K562 (cell line): Measurements from ENCODE around the gene GCGR. TPM values are rescaled to one million over a fixed set of nuclear protein-coding genes. Genes with fewer than 3 reads are reported as not detected.

Experiments used
- ATAC-seq: fragments of 200-7000 bp; cut with Tn5 transposase; 3 replicates; pipeline ENCODE4 v1.9.1; 2020; ENCODE audit warnings: moderate library complexity
- BruUV-seq: library from RNA; stranded (reverse); fragments of 400-500 nt; replicated peaks from 2 replicates; lab custom pipeline; 2021; lab: Mats Ljungman, UMichigan
- CTCF ChIA-PET: fragments of 300-600 bp; formaldehyde crosslinking; extraction: SDS; loops from one replicate; lab custom pipeline; 2021; ENCODE audit warnings: low intra/inter-chr PET ratio; lab: Yijun Ruan, JAX
- POLR2A ChIA-PET: fragments of 300-600, 350-650 bp; sonication (Branson Sonifier 250); formaldehyde crosslinking; extraction: SDS; loops from one replicate; lab custom pipeline; 2021; ENCODE audit warnings: antibody characterized with exemption, inconsistent platforms; lab: Yijun Ruan, JAX
- DNase-seq, 4 experiments: peaks; one replicate each; pipeline versions ENCODE4 v3.0.0 to v3.0.0-alpha.2; 2011 to 2018; ENCODE audit warnings: low spot score in 3 of 4, mixed read lengths in 3 of 4; ENCODE audit errors: extremely low read depth in 1 of 4
- FAIRE-seq: peaks from 2 replicates; lab custom pipeline; 2011; peaks lifted over from hg19 to GRCh38; lab: Jason Lieb, UNC
- H2AFZ ChIP-seq: 2 replicates; pipeline ENCODE4 v1.6.0; 2011; ENCODE audit warnings: low read depth, low read length, control low read depth, inconsistent platforms
- H3K27ac ChIP-seq: fragments of 200-600 bp; 3 replicates; pipeline ENCODE4 v1.8.0; 2011; ENCODE audit warnings: low read depth, mild to moderate bottlenecking, control low read depth, inconsistent platforms, low read length, moderate library complexity, mixed read lengths; ENCODE audit errors: extremely low read depth
- H3K27me3 ChIP-seq, 2 experiments: fragments of 300-600 bp in 1 of 2; 2 replicates in 1 of 2; 3 replicates in 1 of 2; pipeline versions ENCODE4 v1.6.0 to v1.8.0; 2011; ENCODE audit warnings: inconsistent platforms in 2 of 2, low read length in 2 of 2, mild to moderate bottlenecking in 1 of 2, mixed read lengths in 1 of 2, moderate library complexity in 1 of 2; ENCODE audit not compliant: control insufficient read depth in 2 of 2, insufficient read depth in 2 of 2
- H3K36me3 ChIP-seq: fragments of 300-600 bp; 3 replicates; pipeline ENCODE4 v1.8.0; 2011; ENCODE audit warnings: mild to moderate bottlenecking, low read length, inconsistent platforms; ENCODE audit not compliant: control insufficient read depth, insufficient read depth
- H3K4me1 ChIP-seq, 2 experiments: fragments of 200-600 bp in 1 of 2; replicated peaks in 1 of 2; 2 replicates in 1 of 2; 3 replicates in 1 of 2; pipeline versions ENCODE4 v1.5.1 to v1.8.0; 2011; ENCODE audit warnings: inconsistent platforms in 2 of 2, low read length in 2 of 2, mild to moderate bottlenecking in 1 of 2, mixed read lengths in 1 of 2, moderate library complexity in 1 of 2; ENCODE audit not compliant: control insufficient read depth in 2 of 2, insufficient read depth in 2 of 2
- H3K4me2 ChIP-seq: 2 replicates; pipeline ENCODE4 v1.6.1; 2011; ENCODE audit warnings: low read length, control low read depth, inconsistent platforms, mixed read lengths; ENCODE audit not compliant: insufficient read depth
- H3K4me3 ChIP-seq: fragments of 200-600 bp; sonication (generic), shearing (Covaris generic); 2 replicates; pipeline ENCODE4 v1.5.1; 2016; ENCODE audit warnings: control low read depth, inconsistent platforms
- H3K79me2 ChIP-seq: fragments of 200-600 bp; 3 replicates; pipeline ENCODE4 v1.8.0; 2011; ENCODE audit warnings: low read length, inconsistent platforms; ENCODE audit not compliant: control insufficient read depth, insufficient read depth
- H3K9ac ChIP-seq, 2 experiments: 2 replicates each; pipeline versions ENCODE4 v1.6.0 to v1.6.1; 2011; ENCODE audit warnings: low read depth in 2 of 2, low read length in 2 of 2, control low read depth in 1 of 2, inconsistent platforms in 1 of 2, mild to moderate bottlenecking in 1 of 2, mixed read lengths in 1 of 2; ENCODE audit not compliant: insufficient read depth in 1 of 2
- H3K9me1 ChIP-seq: one replicate; pipeline ENCODE4 v1.6.0; 2011; ENCODE audit warnings: inconsistent platforms, mild to moderate bottlenecking, low read length, moderate library complexity; ENCODE audit not compliant: control insufficient read depth, insufficient read depth
- H3K9me3 ChIP-seq: replicated peaks from 2 replicates; pipeline ENCODE4 v1.5.1; 2011; ENCODE audit warnings: low read depth, low read length, inconsistent platforms; ENCODE audit not compliant: control insufficient read depth, insufficient read depth
- H4K20me1 ChIP-seq: replicated peaks from 2 replicates; pipeline ENCODE4 v1.6.1; 2011; ENCODE audit warnings: low read length, inconsistent platforms, mixed read lengths; ENCODE audit not compliant: control insufficient read depth, insufficient read depth
- ARNT ChIP-seq, 2 experiments: fragments of 450-650 bp; IDR thresholded peaks; 2 replicates each; pipeline ENCODE4 v1.6.1; 2016; ENCODE audit warnings: mild to moderate bottlenecking in 1 of 2
- CBFA2T3 ChIP-seq: fragments of 450-650 bp; IDR thresholded peaks from 2 replicates; pipeline ENCODE4 v1.6.1; 2017
- EHMT2 ChIP-seq: fragments of 450-650 bp; IDR thresholded peaks from 2 replicates; pipeline ENCODE4 v1.6.1; 2018; ENCODE audit warnings: antibody characterized with exemption
- FOXK1 ChIP-seq: sonication (generic); formaldehyde crosslinking; IDR thresholded peaks from 2 replicates; pipeline ENCODE4 v1.8.0; 2022; ENCODE audit warnings: missing genetic modification reagents, mild to moderate bottlenecking, borderline replicate concordance
- JUND ChIP-seq, 2 experiments: IDR thresholded peaks; 2 replicates in 1 of 2; 3 replicates in 1 of 2; pipeline ENCODE4 v1.6.1; 2011; ENCODE audit warnings: borderline replicate concordance in 2 of 2, low read depth in 2 of 2, low read length in 2 of 2, improper control_type of control experiment in 1 of 2, missing biosample characterization in 1 of 2, missing genetic modification characterization in 1 of 2, missing genetic modification reagents in 1 of 2
- MEIS2 ChIP-seq: fragments of 450-650 bp; IDR thresholded peaks from 2 replicates; pipeline ENCODE4 v1.6.1; 2014; ENCODE audit warnings: mild to moderate bottlenecking; ENCODE audit not compliant: partially characterized antibody
- PATZ1 ChIP-seq: fragments of 250-450 bp; sonication (Bioruptor Pico); IDR thresholded peaks from 2 replicates; pipeline ENCODE4 v1.5.0; 2020; ENCODE audit warnings: mild to moderate bottlenecking, borderline replicate concordance
- PCBP1 ChIP-seq: fragments of 200-400 bp; formaldehyde crosslinking; IDR thresholded peaks from 2 replicates; pipeline ENCODE4 v1.6.1; 2018; ENCODE audit warnings: mild to moderate bottlenecking, low read depth, low read length; ENCODE audit not compliant: poor library complexity, severe bottlenecking
- POLR2G ChIP-seq: fragments of 200-400 bp; formaldehyde crosslinking; IDR thresholded peaks from 2 replicates; pipeline ENCODE4 v1.6.1; 2017; ENCODE audit warnings: low read depth, mild to moderate bottlenecking, antibody characterized with exemption, low read length, moderate library complexity
- RBBP5 ChIP-seq: fragments of 200-600 bp; sonication (generic); IDR thresholded peaks from 2 replicates; pipeline ENCODE4 v1.6.1; 2012; ENCODE audit warnings: borderline replicate concordance, mild to moderate bottlenecking, low read length, control low read depth, inconsistent platforms; ENCODE audit not compliant: insufficient read depth, poor library complexity, severe bottlenecking
- RBFOX2 ChIP-seq: fragments of 200-400 bp; formaldehyde crosslinking; IDR thresholded peaks from 2 replicates; pipeline ENCODE4 v1.6.1; 2017; ENCODE audit warnings: low read depth, mild to moderate bottlenecking, low read length, moderate library complexity
- SMARCE1 ChIP-seq: fragments of 450-650 bp; IDR thresholded peaks from 2 replicates; pipeline ENCODE4 v1.7.1; 2016; ENCODE audit warnings: mild to moderate bottlenecking
- SPI1 ChIP-seq: IDR thresholded peaks from 2 replicates; pipeline ENCODE4 v1.6.1; 2011; ENCODE audit warnings: low read depth, low read length, control low read depth, borderline replicate concordance
- ZBTB7A ChIP-seq: IDR thresholded peaks from 2 replicates; pipeline ENCODE4 v1.6.1; 2011; ENCODE audit warnings: low read depth, mild to moderate bottlenecking, low read length, moderate library complexity, borderline replicate concordance; ENCODE audit not compliant: control insufficient read depth
- ZNF121 ChIP-seq: sonication (generic); formaldehyde crosslinking; conservative IDR thresholded peaks from 2 replicates; pipeline ENCODE4 v1.8.0; 2022; ENCODE audit warnings: missing genetic modification reagents
- ZNF274 ChIP-seq: IDR thresholded peaks from 2 replicates; pipeline ENCODE4 v1.6.1; 2011; ENCODE audit warnings: low read depth, mild to moderate bottlenecking, low read length, moderate library complexity, borderline replicate concordance
- ZNF79 ChIP-seq: fragments of 250-450 bp; sonication (Bioruptor Pico); IDR thresholded peaks from 2 replicates; pipeline ENCODE4 v1.4.0; 2020; ENCODE audit warnings: low read depth, mild to moderate bottlenecking, moderate library complexity
- WGBS: fragments of 100-300 bp; shearing (Covaris generic); methylation state at CpG from one replicate; pipeline ENCODE4 v1.1.6; 2016; ENCODE audit warnings: low coverage, mixed read lengths; ENCODE audit not compliant: insufficient coverage; ENCODE audit errors: missing lambda C conversion rate; 5-methylcytosine and 5-hydroxymethylcytosine counted together
- in situ Hi-C: fragments of 300-500 bp; cut with MboI; formaldehyde crosslinking; loops from 4 replicates; pipeline ENCODE4 v1.15.0; 2018; ENCODE audit warnings: inconsistent platforms, mixed read lengths
- intact Hi-C: fragments of 100-400 bp; cut with micrococcal nuclease; formaldehyde crosslinking; loops from 2 replicates; pipeline ENCODE4 v1.14.2; 2022
- polyA plus RNA-seq, 8 experiments: library from polyadenylated mRNA; depleted of rRNA in 4 of 8; stranded (reverse) in 5 of 8; unstranded in 3 of 8; fragments of >200 nt; fragmentation: Nextera tagmentation in 2 of 8; fragmentation: Illumina TruSeq in 1 of 8; extraction: Ambion mirVana in 2 of 8; extraction: Trizol in 1 of 8; gene quantifications; 2 replicates each; pipeline versions ENCODE4 v1.2.1 to v1.2.3, GENCODE V29; 2011 to 2014; ENCODE audit warnings: inconsistent platforms in 1 of 8, missing spikeins in 1 of 8
- total RNA-seq, 7 experiments: library from RNA; depleted of rRNA in 6 of 7; stranded (reverse); fragments of >200 nt in 6 of 7; fragmentation: Illumina TruSeq in 2 of 7; extraction: Trizol in 2 of 7; gene quantifications; 2 replicates each; pipeline versions ENCODE4 v1.2.1 to v1.2.3, GENCODE V29; 2011 to 2021; ENCODE audit warnings: low replicate concordance in 1 of 7
- TF ChIP-seq, protein P1 (sequence below): sonication (generic); formaldehyde crosslinking; IDR thresholded peaks from 2 replicates; pipeline ENCODE4 v1.8.1; 2023; ENCODE audit warnings: mild to moderate bottlenecking, missing genetic modification reagents

Gene GCGR
- total and polyA plus RNA-seq, 9 of the 15 experiments (the other 6 are each of a cell fraction or from before 2014, with no cell fraction given) = not detected

- Histone ChIP-seq H3K9me3 (no peaks in the 10 kb centered on the region), H4K20me1 (no peaks in the 10 kb centered on the region), H3K9ac (peak within 1 kb of the TSS; percentile 85 to 96), H3K27ac (peak within 1 kb of the TSS; percentile 98), H3K4me3 (peak within 1 kb of the TSS; percentile 64), H3K9me1 (no peaks in the 10 kb centered on the region), H3K79me2 (peaks cover 28% of the 10 kb centered on the region; the same call in 2 of the 3 replicates), H3K4me1 (peaks cover 30 to 59% of the 10 kb centered on the region in 2 experiments), H2AFZ (peak within 1 kb of the TSS; percentile 68; the same call in 1 of the 2 replicates), H3K4me2 (peak within 1 kb of the TSS; percentile 85), H3K36me3 (no peaks in the 10 kb centered on the region), H3K27me3 (no peaks in the 10 kb centered on the region)
- intact Hi-C loops (no loop called here), in situ Hi-C loops (no loop called here)
- no TSS peak for BruUV-seq
- ChIA-PET CTCF (no interaction called here), POLR2A (interaction anchor here (0.6 to 2.2 kb wide), 5 partner anchors 9 to 816 kb away, joined by 3 to 11 read pairs (median 4); no protein-coding TSS in a partner anchor)
- peak; percentile 55 to 66 (median 61) for DNase-seq
- no peak for FAIRE-seq
- WGBS = 63% methylated on average over 25 of the region's 26 CpGs
- ATAC-seq = no peak
- peak; percentile 48; the same call in 1 of the 2 replicates for TF ChIP-seq POLR2G
- TF ChIP-seq RBFOX2 = peak; percentile 52
- peak; percentile 52 for TF ChIP-seq MEIS2
- TF ChIP-seq FOXK1 = no peak
- no peak for TF ChIP-seq PATZ1 (CRISPR knock-in tag)
- peak; percentile 28 for TF ChIP-seq RBBP5
- no peak for TF ChIP-seq SPI1
- TF ChIP-seq EHMT2 = no peak
- TF ChIP-seq SMARCE1 = 0 out of 2 replicates have a peak, but pooled peaks have one; percentile 22
- no peak for TF ChIP-seq ARNT (IDR thresholded peaks at IDR 0.05)
- TF ChIP-seq CBFA2T3 = peak; percentile 34; the same call in 1 of the 2 replicates
- no peak for TF ChIP-seq ZNF79 (CRISPR knock-in tag)
- peak; percentile 75; the same call in 1 of the 2 replicates for TF ChIP-seq ZBTB7A
- peak; percentile 54; the same call in 1 of the 2 replicates for TF ChIP-seq JUND (IDR thresholded peaks at IDR 0.05; ENCODE audit: borderline replicate concordance, low read depth, low read length)
- no peak; the same call in 2 of the 3 replicates for TF ChIP-seq JUND (tag; IDR thresholded peaks at IDR 0.05; ENCODE audit: borderline replicate concordance, low read depth, low read length)
- TF ChIP-seq PCBP1 = peak; percentile 25
- TF ChIP-seq ZNF274 = no peak
- TF ChIP-seq ZNF121 (CRISPR knock-in tag) = no peak
- TF ChIP-seq, protein P1, sequence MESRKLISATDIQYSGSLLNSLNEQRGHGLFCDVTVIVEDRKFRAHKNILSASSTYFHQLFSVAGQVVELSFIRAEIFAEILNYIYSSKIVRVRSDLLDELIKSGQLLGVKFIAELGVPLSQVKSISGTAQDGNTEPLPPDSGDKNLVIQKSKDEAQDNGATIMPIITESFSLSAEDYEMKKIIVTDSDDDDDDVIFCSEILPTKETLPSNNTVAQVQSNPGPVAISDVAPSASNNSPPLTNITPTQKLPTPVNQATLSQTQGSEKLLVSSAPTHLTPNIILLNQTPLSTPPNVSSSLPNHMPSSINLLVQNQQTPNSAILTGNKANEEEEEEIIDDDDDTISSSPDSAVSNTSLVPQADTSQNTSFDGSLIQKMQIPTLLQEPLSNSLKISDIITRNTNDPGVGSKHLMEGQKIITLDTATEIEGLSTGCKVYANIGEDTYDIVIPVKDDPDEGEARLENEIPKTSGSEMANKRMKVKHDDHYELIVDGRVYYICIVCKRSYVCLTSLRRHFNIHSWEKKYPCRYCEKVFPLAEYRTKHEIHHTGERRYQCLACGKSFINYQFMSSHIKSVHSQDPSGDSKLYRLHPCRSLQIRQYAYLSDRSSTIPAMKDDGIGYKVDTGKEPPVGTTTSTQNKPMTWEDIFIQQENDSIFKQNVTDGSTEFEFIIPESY (CRISPR knock-in tag) = peak; percentile 92
Observed at GRCh38 chr17:81834831-81835267, 30.9 kb downstream of the GCGR start, which contains the start of gene PPP1R27. PPP1R27 (minus strand) TSS chr17:81835050; CDS start chr17:81834953, 97 bp downstream.
